GM18505 (cell line): Measurements from ENCODE around the gene FAM149B1.

Source experiments
- ATAC-seq: cut with Tn5 transposase; IDR thresholded peaks from one replicate; pipeline ENCODE4 v1.9.1; 2021; ENCODE audit not compliant: unreplicated experiment
- POLR2A ChIP-seq: IDR thresholded peaks from 4 replicates; pipeline ENCODE4 v1.6.1; 2011; ENCODE audit warnings: borderline replicate concordance; ENCODE audit not compliant: insufficient read depth, insufficient read length; ENCODE audit errors: extremely low read depth

Gene FAM149B1

DNA sequence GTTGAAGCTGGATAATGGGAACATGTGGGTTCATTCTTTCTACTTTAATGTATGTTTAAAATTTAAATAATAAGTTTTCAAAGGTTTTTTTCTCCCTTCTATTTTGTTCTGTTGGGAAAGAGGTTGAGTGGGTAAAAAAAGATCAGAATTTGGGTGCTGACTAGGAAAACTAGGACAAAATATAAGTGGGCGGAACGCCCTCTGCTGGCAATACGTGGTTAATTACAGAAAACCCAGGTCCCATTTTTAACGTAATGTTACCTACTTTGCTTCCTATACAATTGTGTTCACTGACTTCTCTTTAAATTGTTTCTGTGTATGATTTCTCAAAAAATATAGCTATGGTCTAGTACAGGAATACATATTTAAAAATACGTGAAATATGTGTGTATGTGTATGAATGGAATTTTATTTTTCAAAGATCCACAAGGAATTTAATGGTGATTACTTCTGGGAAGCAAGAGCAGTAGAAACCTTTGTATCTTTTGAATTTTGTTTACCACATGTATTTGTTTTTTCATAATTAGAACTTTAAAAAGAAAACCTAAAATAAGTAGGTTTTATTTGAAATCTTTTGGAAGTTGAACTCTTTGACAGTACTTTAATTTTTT, 8.8 kb upstream of the FAM149B1 start:
- TF ChIP-seq POLR2A, result no peak
- ATAC-seq, result no peak

DNA sequence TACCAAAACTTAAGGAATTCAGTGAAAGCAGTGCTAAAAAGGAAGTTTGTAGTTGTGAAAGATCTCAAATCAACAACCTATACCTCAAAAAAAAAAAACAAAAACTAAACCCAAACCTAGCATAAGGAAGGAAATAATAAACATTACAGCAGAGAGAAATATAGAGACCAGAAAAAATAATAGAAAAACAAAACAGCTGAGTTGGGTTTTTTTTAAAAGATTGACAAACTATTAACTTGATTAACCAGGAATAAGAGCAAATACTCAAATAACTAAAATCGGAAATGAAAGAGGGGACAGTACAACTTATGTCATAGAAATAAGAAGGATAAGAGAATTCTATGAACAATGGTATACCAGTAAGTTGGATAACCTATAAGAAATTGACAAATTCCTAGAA, 6.8 kb upstream of the FAM149B1 start:
- TF ChIP-seq POLR2A, result no peak
- ATAC-seq, result no peak

DNA sequence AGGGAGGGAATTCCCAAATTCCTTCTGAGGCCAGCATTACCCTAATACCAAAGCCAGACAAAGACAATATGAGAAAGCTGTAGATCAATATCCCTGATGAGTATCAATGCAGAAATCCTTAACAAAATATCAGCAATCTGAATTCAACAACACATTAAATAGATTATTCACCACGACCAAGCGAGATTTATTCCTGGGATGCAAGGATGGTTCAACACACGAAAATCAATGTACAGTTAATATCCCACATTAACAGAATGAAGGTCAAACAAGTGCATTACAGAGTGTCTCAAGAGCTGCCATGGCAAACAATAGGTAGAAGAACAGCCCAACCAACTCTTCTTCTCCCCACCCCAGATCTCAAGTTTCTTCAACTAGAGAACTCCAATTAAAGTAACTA, 6.3 kb upstream of the FAM149B1 start:
- no peak for TF ChIP-seq POLR2A
- no peak for ATAC-seq

DNA sequence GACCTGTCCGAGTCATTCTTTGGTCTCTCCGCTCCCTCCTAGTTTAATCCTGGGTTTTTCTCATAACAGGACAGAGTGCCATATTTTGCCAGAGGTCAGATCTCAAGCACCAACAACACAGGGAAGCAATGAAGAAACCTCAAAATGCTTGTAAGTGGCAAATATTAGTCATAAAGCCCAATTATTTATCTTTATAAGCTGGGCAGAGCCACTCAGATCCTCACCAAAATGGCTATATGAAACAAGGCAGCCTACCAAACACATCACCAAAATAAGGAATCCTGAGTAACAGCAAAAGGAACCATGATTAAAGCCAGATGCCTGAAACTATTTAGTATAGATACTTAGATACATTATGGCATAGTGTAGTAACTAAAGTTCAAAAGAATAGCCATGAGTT, 4.8 kb upstream of the FAM149B1 start:
- TF ChIP-seq POLR2A, result no peak
- no peak for ATAC-seq

DNA sequence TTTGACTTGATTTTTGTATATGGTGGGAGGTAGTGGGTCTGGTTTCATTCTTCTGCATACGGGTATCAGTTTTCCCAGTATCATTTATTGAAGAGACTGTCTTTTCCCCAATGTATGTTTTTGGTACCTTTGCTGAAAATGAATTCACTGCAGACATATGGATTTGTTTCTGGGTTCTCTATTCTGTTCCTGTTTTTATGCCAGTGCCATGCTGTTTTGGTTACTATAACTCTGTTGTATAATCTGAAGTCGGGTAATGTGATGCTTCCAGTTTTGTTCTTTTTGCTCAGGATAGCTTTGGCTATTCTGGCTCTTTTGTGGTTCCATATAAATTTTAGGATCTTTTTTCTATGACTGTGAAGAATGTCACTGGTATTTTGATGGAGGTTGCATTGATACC, 947 bp upstream of the FAM149B1 start:
- TF ChIP-seq POLR2A, result no peak
- ATAC-seq, result no peak

DNA sequence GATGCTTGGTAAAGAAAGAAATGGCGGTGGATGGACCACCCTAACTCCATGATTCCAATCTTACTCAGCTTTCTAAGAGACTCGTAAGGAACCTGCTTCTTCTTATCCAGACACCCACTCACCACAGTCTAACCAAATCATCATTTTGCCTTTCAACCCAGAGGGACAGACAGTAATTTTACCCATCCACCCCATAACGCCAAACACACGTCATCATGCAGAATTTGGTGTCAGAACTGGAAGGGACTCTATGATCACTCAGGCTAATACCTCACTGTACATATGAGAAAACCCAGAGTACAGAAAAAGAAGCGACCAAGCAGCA, 499 bp upstream of the FAM149B1 start:
- ATAC-seq, result no peak
- TF ChIP-seq POLR2A, result no peak

DNA sequence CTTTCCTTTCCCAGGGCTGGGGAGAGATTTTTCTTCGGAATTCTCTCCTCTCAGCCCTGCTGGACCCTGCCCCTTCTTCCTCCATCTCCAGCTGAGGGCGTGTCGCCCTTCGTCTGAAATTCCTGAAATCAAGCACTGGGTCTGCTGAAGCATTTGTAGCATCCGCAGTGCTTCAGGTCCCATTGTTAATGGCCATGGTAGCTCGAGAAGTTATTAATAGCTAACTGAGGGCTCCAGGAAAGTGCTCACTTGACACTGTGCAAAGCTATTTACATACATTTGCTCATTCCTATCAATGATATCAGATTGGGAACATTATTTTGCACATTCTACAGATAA, 515 bp downstream of the FAM149B1 start:
- ATAC-seq, result peak; percentile 16
- TF ChIP-seq POLR2A, result no peak

DNA sequence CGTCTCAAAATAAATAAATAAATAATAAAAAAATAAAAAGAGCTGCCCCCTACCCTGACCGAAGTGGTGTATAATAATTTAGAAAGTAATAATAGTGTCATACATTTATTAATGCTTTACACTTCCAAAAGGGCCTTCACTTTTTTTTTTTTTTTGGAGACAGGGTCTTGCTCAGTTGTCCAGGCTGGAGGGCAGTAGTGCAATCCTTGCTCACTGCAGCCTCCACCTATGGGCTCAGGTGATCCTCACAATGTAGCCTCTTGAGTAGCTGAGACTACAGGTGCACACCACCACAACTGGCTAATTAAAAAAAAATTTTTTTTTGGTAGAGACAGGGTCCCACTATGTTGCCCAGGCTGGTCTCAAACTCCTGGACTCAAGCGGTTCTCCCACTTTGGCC, 1.4 kb downstream of the FAM149B1 start:
- TF ChIP-seq POLR2A, result no peak
- no peak for ATAC-seq

DNA sequence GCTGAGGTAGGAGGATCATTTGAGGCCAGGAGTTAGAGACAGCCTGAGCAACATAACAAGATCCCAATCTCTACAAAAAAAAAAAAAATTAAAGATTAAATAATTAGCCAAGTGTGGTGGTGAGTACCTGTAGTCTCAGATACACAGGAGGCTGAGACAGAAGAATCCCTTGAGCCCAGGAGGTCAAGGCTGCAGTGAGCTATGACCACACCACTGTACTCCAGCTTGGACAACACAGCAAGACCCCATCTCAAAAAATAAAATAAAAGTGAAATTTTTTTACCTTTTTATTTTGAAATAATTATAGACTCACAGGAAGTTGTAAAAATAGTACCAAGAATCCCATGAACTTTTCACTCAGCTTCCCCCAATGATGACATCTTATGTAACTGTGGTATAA, 4.9 kb downstream of the FAM149B1 start:
- ATAC-seq, result no peak
- TF ChIP-seq POLR2A, result no peak

DNA sequence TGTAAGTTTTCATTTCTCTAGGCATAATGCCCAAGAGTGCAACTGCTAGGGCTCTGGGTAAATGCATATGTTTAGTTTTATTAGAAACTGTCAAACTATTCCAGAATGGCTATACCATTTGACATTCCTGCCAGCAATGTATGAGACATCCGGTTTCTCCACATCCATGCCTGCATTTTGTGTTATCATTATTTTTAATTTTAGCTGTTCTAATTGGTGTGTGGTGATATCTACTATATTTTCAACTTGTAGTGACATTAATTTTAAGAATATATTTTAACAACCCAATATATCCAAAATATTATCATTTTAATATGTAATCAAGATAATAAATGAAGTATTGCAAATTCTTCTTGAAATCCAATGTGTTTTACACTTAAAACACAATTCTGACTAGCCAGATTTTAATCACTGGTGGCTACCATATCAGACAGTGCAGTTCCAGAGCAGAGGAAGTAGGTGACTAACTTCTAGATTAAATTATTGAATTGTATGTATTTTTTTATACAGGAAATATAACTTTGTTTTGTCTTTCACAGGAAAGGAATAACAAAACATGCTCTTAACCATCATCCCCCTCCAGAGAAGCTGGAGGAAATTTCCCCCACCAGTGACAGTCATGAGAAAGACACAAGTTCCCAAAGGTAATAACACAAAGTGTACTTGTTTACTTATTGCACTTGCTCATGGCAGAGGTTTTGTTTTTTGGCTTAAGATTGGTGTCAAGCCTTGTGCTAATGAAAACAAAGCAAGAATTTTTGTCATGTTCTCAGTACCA, 6.4 kb downstream of the FAM149B1 start:
- TF ChIP-seq POLR2A, result no peak
- no peak for ATAC-seq

DNA sequence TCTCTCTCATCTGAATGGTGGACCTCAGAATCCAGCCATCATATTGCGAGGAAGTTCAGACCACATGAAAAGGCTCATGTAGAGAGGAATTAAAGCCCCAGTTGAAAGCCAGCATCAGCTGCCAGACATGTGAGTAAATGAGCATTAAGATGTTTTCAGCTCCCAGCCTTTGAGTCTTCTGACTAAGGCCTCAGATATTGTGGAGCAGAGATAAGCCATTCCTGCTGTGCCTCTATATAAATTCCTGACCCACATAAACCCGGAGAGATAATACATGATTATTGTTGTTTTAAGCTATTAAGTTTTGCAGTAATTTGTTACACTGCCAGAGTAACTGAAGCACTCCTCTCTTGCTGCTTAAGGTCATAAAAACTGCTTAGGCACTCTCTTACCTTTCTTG, 14.6 kb downstream of the FAM149B1 start:
- ATAC-seq, result no peak
- no peak for TF ChIP-seq POLR2A

DNA sequence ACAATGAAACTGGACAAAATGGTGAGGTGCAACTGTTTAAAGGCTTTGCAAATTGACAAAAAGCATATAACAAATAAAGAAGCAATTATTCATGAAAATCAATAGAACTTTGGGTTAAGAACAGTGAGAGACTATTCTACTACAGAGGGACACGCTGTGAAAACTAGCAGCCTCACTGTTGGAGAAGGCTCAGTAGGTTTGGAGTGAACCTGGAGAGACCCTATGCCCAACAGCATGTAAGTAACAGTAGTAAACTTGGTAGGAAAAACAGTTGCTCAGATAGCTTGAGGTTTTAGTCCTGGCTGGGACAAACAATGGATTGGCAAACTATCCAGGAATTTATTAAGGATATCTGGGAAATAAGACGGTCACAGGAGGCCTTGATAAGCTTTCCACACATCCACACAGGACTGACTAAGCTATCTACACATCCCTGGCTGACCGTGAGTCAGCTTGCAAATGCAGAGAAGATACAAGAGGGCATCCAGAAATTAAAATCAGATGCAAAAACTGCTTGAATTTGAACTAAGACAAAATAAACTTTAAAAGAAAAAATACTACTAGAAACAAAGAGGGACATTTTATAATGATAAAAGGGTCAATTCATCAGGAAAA, 15.9 kb downstream of the FAM149B1 start:
- no peak for TF ChIP-seq POLR2A
- no peak for ATAC-seq

DNA sequence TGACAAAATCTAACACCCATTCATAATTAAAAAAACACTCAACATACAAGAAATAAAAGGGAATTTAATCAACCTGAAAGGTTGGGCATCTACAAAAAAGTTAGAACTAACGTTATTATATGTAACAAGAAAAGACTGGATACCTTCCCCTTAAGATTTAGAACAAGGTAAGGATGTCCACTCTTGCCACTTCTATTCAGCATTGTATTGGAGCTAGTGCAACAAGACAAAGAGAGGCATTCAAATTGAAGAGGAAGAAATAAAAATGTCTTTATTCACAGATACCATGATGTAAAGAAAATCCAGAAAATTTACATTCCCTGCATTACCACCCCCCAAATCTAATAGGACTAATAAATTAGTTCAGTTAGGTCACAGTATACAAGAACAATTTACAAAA, 18.3 kb downstream of the FAM149B1 start:
- no peak for ATAC-seq
- TF ChIP-seq POLR2A, result no peak

DNA sequence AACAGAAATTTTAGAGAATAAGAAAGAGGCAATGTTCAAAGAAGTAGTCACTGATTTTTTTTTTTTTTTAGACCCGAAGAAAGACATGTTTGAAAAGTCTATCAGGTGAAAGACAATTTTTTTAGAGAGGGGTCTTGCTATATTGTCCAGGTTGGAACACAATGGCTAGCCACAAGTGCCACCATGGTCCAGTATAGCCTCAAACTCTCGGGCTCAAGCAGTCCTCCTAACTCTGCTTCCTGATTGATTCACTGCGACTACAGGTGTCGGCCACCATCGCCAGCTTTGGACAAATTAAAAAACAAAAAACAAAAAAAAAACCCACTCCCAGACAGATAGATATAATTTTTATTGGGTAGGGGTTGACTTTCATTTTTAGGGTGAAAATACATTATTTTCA, 22.3 kb downstream of the FAM149B1 start:
- ATAC-seq, result no peak
- no peak for TF ChIP-seq POLR2A
